A549 (cell line): ENCODE measurements around the gene COL28A1. TPM values are rescaled to one million over a fixed set of nuclear protein-coding genes. Genes with fewer than 3 reads are reported as not detected.

ENCODE experiments used
- polyA plus RNA-seq, 4 experiments: library from polyadenylated mRNA; depleted of rRNA in 3 of 4; stranded (reverse); fragments of >200 nt; fragmentation: RNase III in 1 of 4; extraction: RNeasy Plus Mini Kit Qiagen cat#74134 plus additional on column Dnase treatment in 1 of 4; gene quantifications; 2 replicates in 3 of 4; 3 replicates in 1 of 4; pipeline ENCODE4 v1.2.3, GENCODE V29; 2011 to 2017

COL28A1 gene
- polyA plus RNA-seq, 2 of the 4 experiments (the other 2 are of a cell fraction), result 0.08 to 0.17 TPM

Other genes with a start within 250 kb of the COL28A1 start
- 45.4 and 49.1 TPM in 2 replicates for gene MIOS, start 31.0 kb upstream of the COL28A1 start, polyA plus RNA-seq (2011; rRNA removed)
- gene MIOS, start 31.0 kb upstream of the COL28A1 start, polyA plus RNA-seq (2017; fragmentation: RNase III; extraction: RNeasy Plus Mini Kit Qiagen cat#74134 plus additional on column Dnase treatment), result 19.1 to 21.3 TPM (median 20.3 TPM) in 3 replicates
- gene UMAD1, start 104.9 kb upstream of the COL28A1 start, polyA plus RNA-seq (2011; rRNA removed), result 36.2 and 46.4 TPM in 2 replicates
- gene UMAD1, start 104.9 kb upstream of the COL28A1 start, polyA plus RNA-seq (2017; fragmentation: RNase III; extraction: RNeasy Plus Mini Kit Qiagen cat#74134 plus additional on column Dnase treatment), result 18.6 to 21.4 TPM (median 20.4 TPM) in 3 replicates
- gene RPA3, start 182.7 kb upstream of the COL28A1 start, polyA plus RNA-seq (2011; rRNA removed), result 103 and 129 TPM in 2 replicates
- 95.1 to 101 TPM (median 97.2 TPM) in 3 replicates for gene RPA3, start 182.7 kb upstream of the COL28A1 start, polyA plus RNA-seq (2017; fragmentation: RNase III; extraction: RNeasy Plus Mini Kit Qiagen cat#74134 plus additional on column Dnase treatment)